ENCODE data around the gene KIF3A.

KIF3A gene

GRCh38 chr5:132668706-132669454 lies 68.5 kb downstream of the KIF3A start (continued):
- no peak for TF ChIP-seq CREB5 (CRISPR knock-in tag; IDR thresholded peaks at IDR 0.05; ENCODE audit: low read depth)
- no peak for TF ChIP-seq GLIS3 (CRISPR knock-in tag; IDR thresholded peaks at IDR 0.05)

GRCh38 chr5:132667761-132668705 lies 69.3 kb downstream of the KIF3A start:
- no peak for ATAC-seq
- TF ChIP-seq PATZ1 (CRISPR knock-in tag; IDR thresholded peaks at IDR 0.05; ENCODE audit: borderline replicate concordance), result no peak
- no peak for TF ChIP-seq ARNTL (CRISPR knock-in tag; IDR thresholded peaks at IDR 0.05; ENCODE audit: borderline replicate concordance, low read depth)
- no peak for TF ChIP-seq GLIS3 (CRISPR knock-in tag; IDR thresholded peaks at IDR 0.05)
- no peak for TF ChIP-seq TCF4 (CRISPR knock-in tag; IDR thresholded peaks at IDR 0.05; ENCODE audit: borderline replicate concordance)
- no peak for TF ChIP-seq CSDC2 (CRISPR knock-in tag; IDR thresholded peaks at IDR 0.05)
- no peak for TF ChIP-seq BACH2 (CRISPR knock-in tag; IDR thresholded peaks at IDR 0.05; ENCODE audit: borderline replicate concordance)
- no peak for TF ChIP-seq ESRRG (CRISPR knock-in tag; IDR thresholded peaks at IDR 0.05)
- no peak for TF ChIP-seq ISL1 (CRISPR knock-in tag; IDR thresholded peaks at IDR 0.05)
- no peak for TF ChIP-seq CREB5 (CRISPR knock-in tag; IDR thresholded peaks at IDR 0.05; ENCODE audit: low read depth)
- TF ChIP-seq ZNF70 (CRISPR knock-in tag; IDR thresholded peaks at IDR 0.05), result no peak
- TF ChIP-seq POU6F1 (CRISPR knock-in tag; IDR thresholded peaks at IDR 0.05; ENCODE audit: borderline replicate concordance, low read depth), result no peak
- no peak for TF ChIP-seq RARB (CRISPR knock-in tag; IDR thresholded peaks at IDR 0.05)
- TF ChIP-seq SNAI2 (CRISPR knock-in tag; IDR thresholded peaks at IDR 0.05), result no peak
- TF ChIP-seq PPARA (CRISPR knock-in tag; IDR thresholded peaks at IDR 0.05; ENCODE audit: borderline replicate concordance), result no peak
- no peak for TF ChIP-seq TOX (CRISPR knock-in tag; IDR thresholded peaks at IDR 0.05; ENCODE audit: borderline replicate concordance)
- no peak for TF ChIP-seq CSRNP3 (CRISPR knock-in tag; IDR thresholded peaks at IDR 0.05)
- TF ChIP-seq ZFP3 (CRISPR knock-in tag; IDR thresholded peaks at IDR 0.05), result no peak
- TF ChIP-seq ZNF8 (CRISPR knock-in tag; IDR thresholded peaks at IDR 0.05), result no peak
- TF ChIP-seq ZFP30 (CRISPR knock-in tag; IDR thresholded peaks at IDR 0.05), result no peak

- no peak for ATAC-seq
- TF ChIP-seq PATZ1 (CRISPR knock-in tag; IDR thresholded peaks at IDR 0.05; ENCODE audit: borderline replicate concordance) (no peak), ARNTL (CRISPR knock-in tag; IDR thresholded peaks at IDR 0.05; ENCODE audit: borderline replicate concordance, low read depth) (no peak), PPARA (CRISPR knock-in tag; IDR thresholded peaks at IDR 0.05; ENCODE audit: borderline replicate concordance) (no peak), BACH2 (CRISPR knock-in tag; IDR thresholded peaks at IDR 0.05; ENCODE audit: borderline replicate concordance) (no peak), OSR1 (CRISPR knock-in tag; IDR thresholded peaks at IDR 0.05) (no peak), CSDC2 (CRISPR knock-in tag; IDR thresholded peaks at IDR 0.05) (no peak), CREB5 (CRISPR knock-in tag; IDR thresholded peaks at IDR 0.05; ENCODE audit: low read depth) (no peak), ZC3H10 (CRISPR knock-in tag; IDR thresholded peaks at IDR 0.05) (no peak), ESRRG (CRISPR knock-in tag; IDR thresholded peaks at IDR 0.05) (no peak), ZNF70 (CRISPR knock-in tag; IDR thresholded peaks at IDR 0.05) (no peak)
These were observed 70.0 kb downstream of the KIF3A start for GRCh38 chr5:132667309-132667708.

Measured in SK-N-SH treated with all-trans-retinoic acid at 6 μM for 48 hours (cell line).